GM23248 (cell line): Measurements from ENCODE around the gene RASGRP1.

Source experiments
- EZH2 ChIP-seq: fragments of 200-600 bp; sonication (generic); IDR thresholded peaks from 2 replicates; pipeline ENCODE4 v1.6.1; 2018; ENCODE audit warnings: antibody characterized with exemption, mild to moderate bottlenecking; ENCODE audit not compliant: insufficient read depth, poor library complexity, severe bottlenecking
- EZH2phosphoT487 ChIP-seq: fragments of 200-600 bp; sonication (generic); IDR thresholded peaks from 2 replicates; pipeline ENCODE4 v1.6.1; 2018; ENCODE audit warnings: antibody characterized with exemption, moderate library complexity, mild to moderate bottlenecking, low read depth; ENCODE audit not compliant: insufficient read depth

DNA sequence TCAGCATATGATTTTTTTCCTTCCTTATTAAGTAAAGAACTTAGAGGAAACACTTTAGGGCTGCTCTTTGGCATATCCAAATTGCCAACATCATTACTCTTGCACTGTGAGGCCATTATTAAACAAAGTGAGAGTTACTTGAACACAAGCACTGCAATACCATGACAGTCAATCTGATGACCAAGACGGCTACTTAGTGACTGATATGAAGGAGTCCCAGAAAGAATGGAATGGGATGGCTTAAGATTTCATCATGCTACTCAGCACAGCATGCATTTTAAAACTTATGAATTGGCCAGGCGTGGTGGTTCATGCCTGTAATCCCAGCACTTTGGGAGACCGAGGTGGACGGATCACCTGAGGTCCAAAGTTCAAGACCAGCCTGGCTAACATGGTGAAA, 55.5 kb downstream of the RASGRP1 start:
- TF ChIP-seq EZH2, result no peak
- no peak for TF ChIP-seq EZH2phosphoT487
